Measurements from ENCODE around the gene NGFR. TPM values are rescaled to one million over a fixed set of nuclear protein-coding genes. Genes with fewer than 3 reads are reported as not detected.
A peak's percentile ranks its signal among the peaks of the same experiment; 100 is the strongest.

NGFR gene
- total and polyA plus RNA-seq, 2 experiments from 2014 or later = 0.43 to 0.81 TPM

DNA sequence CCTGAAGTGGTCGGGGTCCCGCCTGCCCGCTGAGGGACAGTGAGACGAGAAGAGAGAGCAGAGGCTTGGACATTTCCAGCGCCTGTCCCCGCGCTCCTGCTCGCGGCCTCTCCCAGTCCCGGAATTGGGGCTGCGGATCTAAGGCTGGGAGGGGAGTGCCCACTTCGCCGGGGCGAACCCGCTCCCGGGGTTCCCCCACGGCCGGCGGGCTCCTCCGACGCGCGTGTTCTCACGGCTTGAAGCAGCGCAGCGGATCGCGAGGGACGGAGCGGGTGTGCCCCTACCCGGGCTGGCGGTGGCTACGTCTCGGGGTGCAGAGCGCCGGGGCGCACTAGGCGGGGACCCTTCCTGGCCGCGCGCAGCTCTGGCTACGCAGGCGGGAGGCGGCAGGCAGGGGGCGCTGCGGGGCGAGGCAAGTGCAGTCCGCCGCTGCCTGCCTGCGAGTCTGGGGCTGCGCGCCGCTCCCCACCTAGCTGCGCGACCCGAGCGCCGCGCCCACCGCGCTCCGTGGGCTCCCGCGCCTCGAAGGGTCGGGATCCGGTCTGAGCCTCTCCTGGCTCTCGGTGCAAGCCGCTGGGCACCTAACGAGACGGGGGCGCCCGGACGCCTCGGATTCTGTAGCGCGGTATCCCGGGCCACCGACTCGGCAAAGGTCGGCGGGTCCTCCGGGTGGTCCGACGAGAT is 1.2 kb downstream of the NGFR start:
- Histone ChIP-seq H3K9me2 (ENCODE audit: insufficient read depth) (no peaks in the 10 kb centered on the region), H3K9ac (no peak overlapping the region), H3K4me1 (ENCODE audit: insufficient read depth) (0 out of 2 replicates have a peak, but pooled peaks cover 4% of the 10 kb centered on the region), H3K4me2 (ENCODE audit: unreplicated experiment) (peak overlapping the region; percentile 76), H3K79me2 (ENCODE audit: insufficient read depth) (no peaks in the 10 kb centered on the region), H3K36me3 (ENCODE audit: low read depth) (no peaks in the 10 kb centered on the region), H3K9me3 (ENCODE audit: low read depth) (no peaks in the 10 kb centered on the region), H3K27ac (no peak overlapping the region), H3F3A (ENCODE audit: insufficient read depth) (no peaks in the 10 kb centered on the region), H2AFZ (0 out of 2 replicates have a peak overlapping the region, but pooled peaks have one; percentile 42), H4K20me1 (ENCODE audit: insufficient read depth) (no peaks in the 10 kb centered on the region), H3K27me3 (replicated peaks; ENCODE audit: insufficient read depth) (peaks cover 64% of the 10 kb centered on the region), H3K4me3 (peak overlapping the region; percentile 57)
- TF ChIP-seq EZH2 (IDR thresholded peaks at IDR 0.05; ENCODE audit: insufficient read depth, poor library complexity, severe bottlenecking) = peak; percentile 89
- peak; percentile 17; the same call in 1 of the 2 replicates for TF ChIP-seq EZH2phosphoT487 (IDR thresholded peaks at IDR 0.05; ENCODE audit: insufficient read depth, low read depth)
- in situ Hi-C loops (cut with MboI) = no loop called here
- peak; percentile 77 for DNase-seq
- 3% methylated on average over 55 to 73 of the region's 85 CpGs for WGBS, 2 experiments (ENCODE audit: low coverage in 1 of 2, low lambda C conversion rate in 2 of 2, missing lambda C conversion rate in 2 of 2)

DNA sequence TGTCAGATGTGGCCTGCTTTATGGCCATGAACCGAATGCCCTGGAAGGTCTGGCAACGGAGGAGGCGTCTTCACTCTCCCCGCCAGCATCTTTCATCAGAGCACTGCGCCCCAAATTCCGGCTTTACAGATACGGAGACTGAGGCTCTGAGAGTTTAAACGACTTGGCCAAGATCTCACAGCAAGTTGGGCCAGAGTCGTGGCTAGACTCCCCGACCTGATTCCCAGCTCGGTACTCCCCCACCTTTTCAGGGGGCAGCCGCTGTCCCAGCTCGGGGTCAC is 1.7 kb downstream of the NGFR start:
- WGBS, 2 experiments (ENCODE audit: low coverage in 1 of 2, low lambda C conversion rate in 2 of 2, missing lambda C conversion rate in 2 of 2) = 1 to 2% methylated on average over 13 of the region's 13 CpGs
- no peak overlapping the region for H3K27ac ChIP-seq
- H3K4me3 ChIP-seq = peak overlapping the region; percentile 57
- no peaks in the 10 kb centered on the region for H3K79me2 ChIP-seq (ENCODE audit: insufficient read depth)
- peaks cover 68% of the 10 kb centered on the region for H3K27me3 ChIP-seq (replicated peaks; ENCODE audit: insufficient read depth)
- 0 out of 2 replicates have a peak, but pooled peaks cover 4% of the 10 kb centered on the region for H3K4me1 ChIP-seq (ENCODE audit: insufficient read depth)
- TF ChIP-seq EZH2 (IDR thresholded peaks at IDR 0.05; ENCODE audit: insufficient read depth, poor library complexity, severe bottlenecking) (no peak), EZH2phosphoT487 (IDR thresholded peaks at IDR 0.05; ENCODE audit: insufficient read depth, low read depth) (no peak)
- H3K4me2 ChIP-seq (ENCODE audit: unreplicated experiment) = peak overlapping the region; percentile 76
- no peaks in the 10 kb centered on the region for H3K9me3 ChIP-seq (ENCODE audit: low read depth)
- H3F3A ChIP-seq (ENCODE audit: insufficient read depth) = no peaks in the 10 kb centered on the region
- in situ Hi-C loops (cut with MboI) = no loop called here
- H3K9me2 ChIP-seq (ENCODE audit: insufficient read depth) = no peaks in the 10 kb centered on the region
- DNase-seq = peak; percentile 6
- H2AFZ ChIP-seq = 0 out of 2 replicates have a peak overlapping the region, but pooled peaks have one; percentile 42
- H4K20me1 ChIP-seq (ENCODE audit: insufficient read depth) = no peaks in the 10 kb centered on the region
- no peak overlapping the region for H3K9ac ChIP-seq
- H3K36me3 ChIP-seq (ENCODE audit: low read depth) = no peaks in the 10 kb centered on the region

DNA sequence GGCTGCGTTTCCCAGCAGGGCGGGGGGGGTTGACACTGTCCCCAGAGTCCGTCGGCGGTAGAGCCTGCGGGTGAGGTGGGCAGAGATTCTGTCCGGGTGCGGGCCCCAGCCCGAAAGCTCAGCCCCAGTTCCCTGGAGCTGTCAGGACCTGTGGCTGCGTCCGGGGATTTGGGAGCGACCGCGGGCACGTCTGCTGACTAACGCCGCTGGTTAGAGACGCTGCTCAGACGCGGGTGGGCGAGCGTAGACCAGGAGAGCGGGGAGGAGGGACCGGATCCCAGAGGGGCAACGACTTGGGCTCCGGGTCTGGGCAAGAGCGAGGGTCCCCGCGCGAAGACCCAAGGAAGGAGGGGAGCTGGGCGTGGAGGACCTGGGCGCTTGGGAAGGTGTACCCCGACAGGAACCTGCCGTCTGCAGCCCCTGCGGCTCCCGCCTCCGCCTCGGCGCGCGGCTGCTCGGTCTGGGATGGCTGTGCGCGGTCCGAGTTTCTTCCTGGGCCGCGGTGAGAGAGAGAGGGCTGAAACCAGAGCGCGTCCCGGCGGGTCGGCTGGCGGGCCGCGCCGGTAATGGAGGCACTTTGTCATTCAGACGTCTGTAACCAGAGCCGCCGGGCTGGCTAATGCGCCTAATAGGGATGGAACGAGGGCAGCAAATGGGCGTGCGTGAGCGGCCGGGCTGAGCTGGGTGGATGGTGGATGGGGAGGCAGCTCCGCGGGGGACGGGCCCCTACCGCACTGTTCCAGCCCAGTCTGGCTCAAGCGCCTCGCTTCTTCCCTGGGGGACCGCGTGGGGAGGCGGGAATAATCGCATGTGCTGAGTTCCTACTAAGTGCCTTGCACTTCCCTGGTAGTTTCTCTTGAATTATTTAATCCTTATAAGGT is 2.3 kb downstream of the NGFR start:
- Histone ChIP-seq H3K4me1 (ENCODE audit: insufficient read depth) (0 out of 2 replicates have a peak, but pooled peaks cover 4% of the 10 kb centered on the region), H3K9me2 (ENCODE audit: insufficient read depth) (no peaks in the 10 kb centered on the region), H3F3A (ENCODE audit: insufficient read depth) (no peaks in the 10 kb centered on the region), H3K4me3 (peak overlapping the region; percentile 57), H3K36me3 (ENCODE audit: low read depth) (no peaks in the 10 kb centered on the region), H2AFZ (0 out of 2 replicates have a peak overlapping the region, but pooled peaks have one; percentile 24), H3K27me3 (replicated peaks; ENCODE audit: insufficient read depth) (peaks cover 71% of the 10 kb centered on the region), H3K9ac (no peak overlapping the region), H3K4me2 (ENCODE audit: unreplicated experiment) (peak overlapping the region; percentile 76), H4K20me1 (ENCODE audit: insufficient read depth) (no peaks in the 10 kb centered on the region), H3K79me2 (ENCODE audit: insufficient read depth) (no peaks in the 10 kb centered on the region), H3K27ac (no peak overlapping the region), H3K9me3 (ENCODE audit: low read depth) (no peaks in the 10 kb centered on the region)
- WGBS, 2 experiments (ENCODE audit: low coverage in 1 of 2, low lambda C conversion rate in 2 of 2, missing lambda C conversion rate in 2 of 2) = 2 to 3% methylated on average over 60 to 68 of the region's 75 CpGs
- peak; percentile 56 for DNase-seq
- TF ChIP-seq EZH2phosphoT487 (IDR thresholded peaks at IDR 0.05; ENCODE audit: insufficient read depth, low read depth) (peak; percentile 54; the same call in 1 of the 2 replicates), EZH2 (IDR thresholded peaks at IDR 0.05; ENCODE audit: insufficient read depth, poor library complexity, severe bottlenecking) (peak; percentile 94)
- in situ Hi-C loops (cut with MboI) = no loop called here

DNA sequence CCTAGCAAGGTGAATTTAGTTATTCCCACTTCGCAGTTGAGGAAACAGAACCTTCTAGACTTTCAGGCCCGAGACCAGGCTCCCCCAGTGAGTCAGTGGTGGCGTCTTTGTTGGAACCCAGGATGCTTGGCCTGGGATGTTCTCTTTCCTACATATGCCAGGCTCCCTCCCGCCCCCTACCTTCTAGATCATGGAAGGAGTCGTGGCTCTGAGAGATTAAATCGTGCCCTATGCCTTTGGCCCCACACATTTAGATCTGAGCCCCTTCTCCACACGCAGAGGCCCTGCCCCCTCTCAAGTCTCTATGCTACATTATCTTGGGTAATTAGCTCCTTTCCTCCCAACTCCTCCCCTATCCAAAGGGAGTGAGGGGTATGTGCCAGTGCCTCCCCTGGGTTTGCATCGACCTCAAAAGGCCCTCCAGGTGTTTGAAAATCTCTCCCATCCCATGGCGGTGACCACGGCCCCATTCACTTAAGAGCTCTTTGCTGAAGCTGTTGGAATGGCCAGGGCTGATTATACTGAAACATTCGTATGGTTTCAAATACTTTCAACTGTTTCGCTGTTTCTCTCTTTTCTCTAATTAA is 3.0 kb downstream of the NGFR start:
- H3K9me3 ChIP-seq (ENCODE audit: low read depth) = no peaks in the 10 kb centered on the region
- WGBS, 2 experiments (ENCODE audit: low coverage in 1 of 2, low lambda C conversion rate in 2 of 2, missing lambda C conversion rate in 2 of 2) = 74 to 75% methylated on average over 12 of the region's 12 CpGs
- 0 out of 2 replicates have a peak, but pooled peaks cover 4% of the 10 kb centered on the region for H3K4me1 ChIP-seq (ENCODE audit: insufficient read depth)
- H3K27me3 ChIP-seq (replicated peaks; ENCODE audit: insufficient read depth) = peaks cover 76% of the 10 kb centered on the region
- no peaks in the 10 kb centered on the region for H4K20me1 ChIP-seq (ENCODE audit: insufficient read depth)
- no peak overlapping the region for H3K27ac ChIP-seq
- H3K4me2 ChIP-seq (ENCODE audit: unreplicated experiment) = no peak overlapping the region
- H3K9ac ChIP-seq = no peak overlapping the region
- no peak overlapping the region for H2AFZ ChIP-seq
- no peaks in the 10 kb centered on the region for H3F3A ChIP-seq (ENCODE audit: insufficient read depth)
- H3K9me2 ChIP-seq (ENCODE audit: insufficient read depth) = no peaks in the 10 kb centered on the region
- no peaks in the 10 kb centered on the region for H3K79me2 ChIP-seq (ENCODE audit: insufficient read depth)
- in situ Hi-C loops (cut with MboI) = no loop called here
- no peak for TF ChIP-seq EZH2 (IDR thresholded peaks at IDR 0.05; ENCODE audit: insufficient read depth, poor library complexity, severe bottlenecking)
- TF ChIP-seq EZH2phosphoT487 (IDR thresholded peaks at IDR 0.05; ENCODE audit: insufficient read depth, low read depth) = 0 out of 2 replicates have a peak, but pooled peaks have one; percentile 19
- DNase-seq = no peak
- no peaks in the 10 kb centered on the region for H3K36me3 ChIP-seq (ENCODE audit: low read depth)
- H3K4me3 ChIP-seq = no peak overlapping the region; the same call in 1 of the 2 replicates
